HCEC 1CT (cell line): ENCODE measurements around the gene GAB3.

ENCODE experiments used
- DNase-seq: peaks from one replicate; pipeline ENCODE4 v3.0.0-alpha.2; 2017

GAB3 gene

DNA sequence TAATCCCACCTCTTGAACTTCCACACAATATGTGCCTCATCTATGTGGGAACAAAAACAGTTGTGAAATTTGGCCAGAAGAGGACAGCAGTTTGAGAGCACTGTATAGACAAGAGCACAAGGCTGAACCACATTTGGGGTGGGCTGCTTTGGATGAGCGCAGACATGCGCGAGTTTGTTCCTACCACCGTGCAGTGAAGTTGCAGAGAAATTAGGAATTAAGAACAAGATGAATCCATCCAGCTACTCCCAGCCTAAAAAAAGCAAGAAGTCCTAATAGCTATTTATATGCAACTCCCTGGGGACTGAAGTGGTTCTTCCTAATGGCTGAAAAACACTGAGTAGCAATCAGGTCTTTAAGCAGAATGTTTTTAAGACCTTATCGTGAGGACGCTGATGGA is 1.0 kb downstream of the GAB3 start:
- DNase-seq: peak; percentile 13

DNA sequence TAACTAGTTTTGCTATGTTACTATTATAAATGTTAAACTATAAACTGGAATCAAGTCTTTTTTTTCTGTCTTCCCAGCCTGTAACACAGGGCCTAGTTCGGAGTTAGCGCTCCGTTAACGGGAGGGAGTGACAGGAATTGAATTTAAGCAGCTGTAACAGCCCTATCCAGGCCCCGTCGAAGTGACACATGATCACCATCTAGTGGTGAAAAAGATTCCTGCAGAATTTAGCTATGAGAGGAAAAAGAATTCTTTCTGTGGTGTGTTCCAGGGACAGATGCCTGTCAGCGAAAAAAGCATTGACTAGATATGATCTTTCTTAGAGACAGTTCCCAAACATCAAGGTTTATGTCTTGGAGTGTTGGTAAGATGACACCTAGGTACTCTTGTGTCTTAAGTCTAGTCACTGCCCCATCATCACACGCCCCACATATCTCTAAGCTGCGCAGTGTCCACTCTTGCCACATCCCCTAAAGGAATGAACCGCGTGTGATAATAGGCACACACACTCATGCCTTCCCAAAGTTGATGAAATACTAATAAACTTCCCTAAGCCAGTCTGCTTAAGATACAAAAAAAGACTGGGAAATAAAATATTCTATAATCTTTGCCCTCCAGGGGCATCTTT is 2.1 kb downstream of the GAB3 start:
- DNase-seq: peak; percentile 36

DNA sequence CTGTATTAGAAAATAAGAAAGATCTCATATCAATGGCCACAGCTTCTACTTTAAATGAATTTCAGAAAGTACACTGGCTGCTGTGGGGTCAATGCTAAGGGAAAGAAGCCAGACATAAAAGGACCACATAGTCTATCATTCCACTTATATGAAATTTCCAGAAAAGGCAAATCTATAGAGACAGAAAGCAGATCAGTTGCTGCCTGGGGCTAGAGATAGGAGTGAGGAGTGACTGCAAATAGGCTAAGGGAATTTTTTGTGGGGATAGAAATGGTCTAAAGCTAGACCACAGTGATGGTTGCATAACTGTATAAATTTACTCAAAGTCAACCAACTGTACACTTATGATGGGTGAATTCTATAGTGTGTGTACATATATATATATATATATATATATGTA is 8.3 kb downstream of the GAB3 start:
- DNase-seq: no peak

DNA sequence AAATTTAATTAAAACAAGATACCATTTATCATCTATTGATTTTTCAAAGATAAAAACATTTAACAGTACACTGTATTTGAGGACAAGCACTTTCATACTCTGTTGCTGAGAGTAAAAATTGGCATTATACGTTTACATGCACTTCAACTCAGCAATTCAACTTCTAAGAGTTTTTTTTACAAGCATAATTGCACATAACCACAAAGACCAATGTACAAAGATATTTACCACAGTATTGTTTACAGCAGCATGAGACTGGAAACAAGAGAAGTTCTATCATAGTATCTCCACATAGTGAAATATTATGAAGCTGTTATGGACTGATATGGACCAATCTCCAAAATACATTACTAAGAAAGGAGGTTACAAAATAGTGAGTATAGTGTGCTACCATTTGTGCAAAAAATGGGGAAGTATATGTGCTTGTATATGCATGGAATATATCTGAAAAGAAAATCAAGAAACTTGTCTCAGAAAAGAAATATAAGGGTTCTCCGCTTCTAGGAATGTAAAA is 10.9 kb downstream of the GAB3 start:
- no peak for DNase-seq

DNA sequence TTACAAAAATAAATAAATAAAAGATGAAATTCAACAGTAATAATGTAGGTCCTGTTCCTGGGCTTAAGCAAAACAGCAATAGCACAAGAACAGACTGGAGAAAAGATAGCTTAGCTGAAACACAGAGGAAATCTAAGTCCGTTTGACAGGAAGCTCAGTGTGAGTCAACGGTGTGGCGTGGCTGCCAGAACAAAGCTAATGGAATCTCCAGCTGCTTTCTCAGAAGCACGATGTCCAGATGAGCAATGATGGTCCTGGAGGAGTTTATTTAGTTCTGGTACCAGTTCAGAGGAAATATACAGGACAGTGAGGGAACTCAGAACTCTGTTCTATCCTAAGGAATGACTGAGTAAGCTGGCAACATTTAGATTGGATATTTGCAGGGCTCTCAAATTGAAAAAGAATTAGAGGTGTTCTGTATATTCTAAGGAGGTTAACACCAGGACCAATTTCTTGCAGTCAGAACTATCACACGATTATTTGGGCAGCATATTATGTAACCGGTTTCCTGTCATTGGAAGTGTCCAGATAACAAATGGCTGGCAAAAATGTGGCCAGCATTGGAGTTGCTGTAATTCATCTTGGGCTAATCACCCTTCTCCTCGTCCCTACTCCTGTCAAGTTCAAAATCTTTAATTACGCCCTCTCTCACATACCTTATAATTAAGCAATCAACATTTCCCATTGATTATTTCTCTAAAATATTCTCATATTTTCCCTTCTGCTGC is 12.7 kb downstream of the GAB3 start:
- DNase-seq: peak; percentile 81

DNA sequence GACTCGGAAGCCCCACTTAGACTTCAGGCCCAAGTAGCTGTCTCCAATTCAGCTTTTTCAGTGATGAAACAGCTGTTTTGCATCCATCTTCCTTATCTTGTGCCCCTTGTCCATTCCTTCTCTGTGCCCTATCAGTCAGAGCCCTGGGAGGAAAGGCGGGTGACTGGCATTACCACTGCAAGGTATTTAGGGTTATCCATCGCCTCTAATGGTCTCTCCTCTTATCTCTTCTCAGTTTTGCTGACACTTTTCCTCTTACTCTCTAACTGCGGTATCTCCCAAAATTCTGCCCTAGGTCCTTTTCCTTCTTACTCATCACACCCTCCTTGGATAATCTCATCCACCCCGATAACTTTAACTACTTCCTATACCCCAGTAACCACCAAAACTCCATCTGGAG is 13.7 kb downstream of the GAB3 start:
- no peak for DNase-seq

DNA sequence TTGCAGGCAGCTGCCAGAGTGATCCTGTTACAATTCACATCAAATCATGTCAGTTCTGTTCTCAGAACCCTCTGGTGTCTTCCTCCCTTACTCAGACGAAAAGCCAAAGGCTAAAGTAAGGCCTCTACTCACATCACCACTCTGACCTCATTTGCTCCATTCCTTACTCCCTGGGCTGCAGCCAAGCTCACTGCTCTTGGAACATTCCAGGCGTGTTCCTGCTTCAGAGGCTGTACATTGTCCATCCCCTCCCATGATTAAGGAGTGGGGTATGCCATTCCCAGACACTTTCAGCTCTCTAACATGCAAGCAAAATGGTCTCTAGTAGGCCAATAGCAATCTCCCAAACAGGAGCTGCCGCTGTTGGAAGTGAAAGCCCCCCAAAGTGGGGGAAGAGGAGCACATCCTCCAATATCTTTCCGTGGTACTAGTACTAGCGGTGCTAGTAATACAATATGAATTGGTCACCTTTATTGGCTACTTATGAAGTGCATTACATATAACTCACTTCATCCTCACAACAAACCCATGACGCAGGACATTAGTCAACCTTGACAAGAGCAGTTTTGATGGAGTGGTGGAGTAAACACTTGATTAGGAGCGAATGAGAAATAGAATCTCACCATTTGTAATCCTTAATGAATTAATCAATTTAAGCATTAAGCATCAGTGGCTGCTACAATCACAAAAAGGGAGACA is 15.0 kb downstream of the GAB3 start:
- peak; percentile 85 for DNase-seq

DNA sequence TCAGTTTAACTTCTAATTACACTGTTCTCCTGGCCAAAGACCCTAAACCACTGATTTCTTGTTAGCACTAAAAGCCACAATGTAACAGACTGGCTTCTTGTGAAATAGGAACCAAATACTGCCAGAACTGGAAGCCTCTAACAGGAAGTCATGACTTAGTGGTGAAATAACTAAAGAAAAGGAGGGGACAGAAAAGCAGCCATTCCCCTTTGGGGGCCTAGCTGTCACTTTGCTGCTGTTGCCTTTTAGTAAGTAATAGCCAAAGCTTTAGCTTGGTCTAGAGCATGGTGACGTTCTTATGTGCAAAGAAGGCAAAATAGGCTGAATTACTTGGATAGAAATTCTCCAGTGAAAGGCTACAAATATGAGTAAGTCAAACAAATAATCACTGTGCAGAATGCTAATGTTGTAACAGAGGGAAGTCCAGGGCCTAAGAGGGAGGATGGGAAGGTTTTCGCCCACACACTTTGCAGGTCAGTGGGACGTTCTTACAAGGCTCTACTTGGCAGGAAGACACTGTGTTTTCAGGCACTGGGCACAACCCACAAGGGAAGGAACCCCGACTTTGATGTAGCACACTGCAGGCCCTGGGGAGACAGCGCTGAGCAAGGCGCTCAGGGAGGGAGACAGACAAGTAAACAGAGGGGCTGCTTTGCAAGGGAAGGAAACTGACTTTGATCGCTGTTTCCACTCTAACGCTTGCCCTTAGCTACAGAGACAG is 16.7 kb downstream of the GAB3 start:
- DNase-seq: peak; percentile 72

DNA sequence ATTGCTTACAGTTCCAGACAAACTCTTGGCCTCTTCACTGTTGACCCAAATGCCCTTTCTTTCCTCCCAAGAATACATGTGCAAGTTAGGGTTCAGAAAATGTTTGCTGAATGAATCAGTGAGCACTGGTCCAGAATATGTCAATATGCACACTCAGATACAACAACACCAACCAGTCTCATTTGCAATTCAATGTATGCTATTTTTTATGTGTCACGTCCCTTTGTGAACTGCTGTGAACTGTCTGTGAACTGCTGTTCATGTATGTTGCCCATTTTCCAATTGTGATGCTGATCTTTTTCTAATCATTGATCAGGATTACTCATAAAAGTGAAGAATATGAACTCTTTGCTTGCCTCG is 17.8 kb downstream of the GAB3 start:
- peak; percentile 73 for DNase-seq

DNA sequence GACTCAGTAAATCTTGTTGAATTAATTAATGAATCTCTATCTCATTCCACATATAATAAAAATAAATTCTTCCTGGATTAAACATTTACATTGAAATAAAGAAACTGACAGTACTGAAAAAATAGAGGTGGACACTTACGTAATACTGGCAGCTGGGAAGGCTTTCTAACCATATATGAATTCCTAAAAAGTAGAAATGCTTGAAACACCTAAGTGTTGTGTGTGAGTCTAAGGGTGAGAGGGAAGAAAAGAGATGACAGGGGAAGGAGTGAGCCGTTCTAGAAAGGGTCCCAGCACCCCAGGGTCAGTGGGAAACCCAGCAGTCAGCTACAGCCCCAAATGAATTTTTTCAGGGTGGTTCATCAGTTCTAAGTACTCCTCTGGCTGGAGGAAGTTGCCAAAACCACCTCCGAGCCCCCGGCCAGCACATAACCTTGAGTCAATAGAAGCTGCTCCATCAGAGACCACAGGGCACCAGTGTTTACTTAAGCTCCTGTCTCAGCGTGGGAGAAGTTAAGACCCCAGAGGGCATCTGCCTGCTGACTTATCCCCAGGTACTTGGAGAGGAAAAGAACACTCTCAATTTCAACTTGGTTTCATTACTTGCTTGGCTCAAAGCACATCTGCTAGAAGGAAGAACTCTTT is 18.3 kb downstream of the GAB3 start:
- DNase-seq: peak; percentile 54

DNA sequence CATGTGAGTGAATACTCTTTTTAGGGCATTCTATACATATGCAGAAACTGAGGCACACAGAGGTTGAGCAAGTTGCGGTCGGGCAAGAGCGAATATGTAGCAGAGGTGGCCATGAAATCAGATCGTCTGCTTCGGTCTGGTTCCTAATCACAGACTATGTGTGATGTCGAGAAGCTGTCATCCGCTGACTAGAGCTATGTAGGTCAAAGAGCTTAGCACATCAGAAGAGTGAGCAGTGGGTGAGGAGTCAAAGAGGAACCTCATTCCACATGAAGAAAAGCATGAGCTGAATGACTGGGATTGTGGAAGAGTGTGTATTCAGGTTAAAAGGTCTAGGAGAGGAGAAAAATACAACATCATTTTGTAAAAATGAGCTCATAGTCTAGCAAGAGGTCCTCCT is 19.0 kb downstream of the GAB3 start:
- DNase-seq: peak; percentile 56

DNA sequence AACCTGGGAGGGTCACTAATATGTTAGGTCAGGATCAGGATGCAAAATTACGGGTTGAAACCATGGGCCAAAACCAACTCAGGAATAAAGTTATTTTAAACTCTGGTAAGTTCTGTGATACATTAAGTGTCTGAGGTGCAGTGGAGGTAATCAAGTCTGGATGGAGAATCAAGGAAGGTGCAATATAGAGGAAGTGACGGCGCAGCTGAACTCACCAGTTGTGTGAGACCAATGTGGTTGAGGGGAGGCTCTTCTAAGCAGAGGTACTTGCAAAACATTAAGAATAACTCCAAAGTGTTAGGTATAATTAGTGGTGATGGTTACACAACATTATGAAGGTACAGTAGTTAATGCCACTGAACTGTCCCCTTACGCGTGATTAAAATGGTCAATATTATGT is 19.7 kb downstream of the GAB3 start:
- DNase-seq: no peak

DNA sequence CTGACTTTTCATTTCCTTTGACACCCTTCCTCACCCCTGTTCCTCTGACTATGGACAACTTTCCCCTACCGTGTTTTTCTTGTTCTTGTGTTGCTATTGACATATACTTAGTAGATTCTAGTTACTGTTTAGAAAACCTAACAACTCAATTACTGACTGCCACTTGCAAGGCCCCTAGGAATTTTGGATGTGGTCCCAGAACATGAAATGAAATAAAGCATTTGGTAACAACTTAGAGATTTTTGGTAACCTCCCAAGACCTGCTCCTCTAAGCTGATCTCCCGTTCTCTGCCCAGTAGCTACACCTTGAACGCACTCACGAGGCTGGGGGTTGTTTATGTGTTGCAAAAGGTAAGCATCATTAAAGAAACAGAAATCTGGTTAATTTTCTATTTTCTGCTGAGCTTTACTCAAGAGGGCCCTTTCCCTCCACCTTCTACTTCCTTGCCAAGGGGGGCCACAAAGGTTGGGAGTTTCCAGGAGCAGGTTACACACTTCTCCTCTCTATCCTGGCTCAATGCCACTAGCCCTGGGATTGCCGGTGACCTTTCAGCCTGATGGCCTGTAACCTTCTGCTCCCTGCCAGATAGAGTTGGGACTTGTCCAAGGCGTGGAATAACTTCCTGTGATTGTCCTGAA is 20.5 kb downstream of the GAB3 start:
- peak; percentile 65 for DNase-seq

DNA sequence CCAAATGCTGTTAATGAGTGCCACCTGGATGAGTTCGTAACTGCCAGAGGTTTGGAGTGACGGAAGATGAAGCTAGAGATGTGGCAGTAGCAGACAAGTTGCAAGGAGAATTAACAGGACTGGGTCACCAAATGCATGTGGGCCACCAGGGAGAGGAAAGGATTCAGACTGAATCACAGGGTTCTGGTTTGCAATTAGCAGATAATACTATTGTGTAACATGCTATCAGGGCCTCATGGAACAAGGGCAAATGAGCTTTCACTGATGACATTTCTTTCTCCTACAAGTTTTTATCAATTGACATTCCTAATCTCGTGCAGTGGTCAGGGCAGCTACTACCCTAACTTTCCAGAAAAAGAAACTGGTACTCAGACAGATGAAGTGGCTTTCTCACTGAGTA is 21.4 kb downstream of the GAB3 start:
- no peak for DNase-seq

DNA sequence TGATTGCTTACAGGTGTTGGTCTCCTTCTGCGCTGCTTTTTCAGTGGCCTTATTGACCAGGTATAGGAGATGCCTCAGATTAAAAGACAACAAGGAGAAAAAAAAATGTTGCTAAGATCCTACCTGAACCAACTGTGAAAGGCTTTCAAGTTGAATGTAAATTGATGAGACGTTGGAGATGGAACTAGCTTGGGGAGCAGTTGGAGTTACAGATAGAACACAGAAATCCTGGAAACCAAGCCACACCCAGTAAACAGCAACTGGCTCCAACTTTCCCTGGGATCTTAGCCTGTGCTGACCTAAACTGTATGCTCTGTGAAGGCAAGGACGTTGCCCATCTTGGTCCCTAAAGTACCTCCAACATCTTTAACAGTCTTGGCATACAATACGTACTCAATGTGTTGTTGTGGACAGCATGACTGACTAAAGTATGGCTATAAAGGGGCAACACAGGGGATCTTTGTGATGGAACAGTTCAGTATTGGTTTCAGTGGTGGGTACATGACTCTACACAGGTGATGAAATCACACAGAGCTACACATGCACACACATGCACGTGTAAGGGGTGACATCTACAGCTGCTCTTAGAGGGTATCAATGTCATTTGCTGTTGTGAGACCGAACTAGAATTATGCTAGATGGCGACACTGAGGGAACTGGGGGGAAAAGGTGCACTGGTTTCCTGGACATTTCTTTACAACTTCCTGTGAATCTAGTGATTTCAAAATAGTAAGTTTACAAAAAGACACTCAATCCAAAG is 22.3 kb downstream of the GAB3 start:
- no peak for DNase-seq

DNA sequence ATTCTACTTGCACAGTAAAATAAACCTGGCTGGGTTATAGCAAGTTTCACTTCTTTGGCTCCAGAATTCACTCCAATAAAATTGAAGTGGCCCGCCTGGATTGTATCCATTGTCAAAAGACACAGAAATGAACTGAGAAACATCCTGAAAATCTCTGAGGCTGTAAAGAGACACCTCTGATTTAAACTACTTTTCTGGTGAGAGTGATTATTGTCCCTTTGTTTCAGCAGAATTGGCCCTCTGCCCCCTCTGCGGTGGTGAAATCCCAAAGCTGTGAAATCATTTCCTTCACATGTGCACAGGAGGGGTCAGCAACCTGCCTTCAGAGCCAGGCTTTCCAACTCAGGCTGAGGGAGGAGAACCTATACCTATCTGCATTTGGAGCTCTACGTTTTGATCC is 23.0 kb downstream of the GAB3 start:
- DNase-seq: peak; percentile 46

DNA sequence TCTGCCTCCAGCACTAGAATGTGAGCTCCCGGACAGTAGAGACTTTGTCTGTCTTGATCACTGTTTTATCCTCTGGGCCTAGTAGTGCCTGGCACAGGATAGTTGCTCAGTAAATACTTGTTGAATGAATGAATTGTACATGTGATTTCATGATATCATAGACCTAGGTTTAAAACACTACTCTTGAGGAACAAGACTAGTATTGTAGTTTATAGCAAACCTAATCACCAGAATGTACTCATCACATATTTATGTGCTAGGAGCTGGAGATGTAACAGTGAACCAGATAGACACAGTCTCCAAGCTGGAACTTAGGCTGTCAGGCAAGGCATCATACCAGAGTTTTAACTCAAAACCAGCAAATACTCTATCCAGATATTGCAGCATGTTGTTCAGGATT is 23.5 kb downstream of the GAB3 start:
- no peak for DNase-seq

DNA sequence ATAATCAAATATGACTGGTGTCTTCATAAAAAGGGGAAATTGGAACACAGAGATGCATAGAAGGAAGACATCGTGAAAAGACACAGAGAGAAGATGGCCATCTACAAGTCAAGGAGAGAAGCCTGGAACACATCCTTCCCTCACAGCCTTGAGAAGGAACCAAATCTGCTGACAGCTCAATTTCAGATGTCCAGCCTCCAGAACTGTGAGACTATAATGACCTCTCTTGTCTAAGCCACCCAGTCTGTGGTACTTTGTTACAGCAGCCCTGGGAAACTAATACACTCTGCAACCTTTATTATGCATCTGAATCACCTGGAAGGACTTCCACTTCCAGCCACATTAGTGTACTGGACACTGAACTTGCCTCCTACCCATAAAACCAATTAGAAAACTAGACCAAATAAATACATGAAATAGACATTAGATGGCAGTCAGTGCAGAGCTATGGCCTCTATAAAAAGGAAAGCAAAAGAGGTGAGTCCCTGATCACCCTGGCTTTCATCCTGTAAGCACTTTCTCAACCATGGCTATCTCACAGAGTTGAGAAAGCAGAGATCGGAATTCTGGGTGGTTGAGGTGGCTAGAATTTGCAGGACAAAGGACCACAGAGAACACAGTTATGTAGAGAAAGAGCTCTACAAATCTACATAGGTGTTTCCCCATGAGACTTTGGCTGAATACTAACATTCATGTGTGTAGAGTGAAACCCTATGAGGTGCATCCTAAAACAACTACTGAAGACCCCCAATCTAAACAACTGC is 25.7 kb downstream of the GAB3 start:
- DNase-seq: no peak

DNA sequence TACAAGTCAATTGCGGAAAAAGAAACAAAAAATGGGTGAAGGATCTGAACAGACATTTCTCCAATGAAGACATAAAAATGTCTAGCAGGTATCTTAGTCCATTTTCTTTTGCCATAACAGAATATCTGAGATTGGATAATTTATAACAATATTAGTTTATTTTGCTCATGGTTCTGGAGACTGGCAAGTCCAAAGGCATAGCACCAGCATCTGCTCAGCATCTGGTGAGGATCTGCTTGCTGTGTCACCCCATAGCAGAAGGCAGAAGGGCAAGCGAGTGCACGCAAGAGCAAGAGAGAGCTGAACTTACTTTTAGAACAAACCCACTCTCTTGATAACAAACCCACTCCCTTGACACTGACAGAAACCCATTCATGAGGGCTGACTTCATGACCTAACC is 29.7 kb downstream of the GAB3 start:
- no peak for DNase-seq

DNA sequence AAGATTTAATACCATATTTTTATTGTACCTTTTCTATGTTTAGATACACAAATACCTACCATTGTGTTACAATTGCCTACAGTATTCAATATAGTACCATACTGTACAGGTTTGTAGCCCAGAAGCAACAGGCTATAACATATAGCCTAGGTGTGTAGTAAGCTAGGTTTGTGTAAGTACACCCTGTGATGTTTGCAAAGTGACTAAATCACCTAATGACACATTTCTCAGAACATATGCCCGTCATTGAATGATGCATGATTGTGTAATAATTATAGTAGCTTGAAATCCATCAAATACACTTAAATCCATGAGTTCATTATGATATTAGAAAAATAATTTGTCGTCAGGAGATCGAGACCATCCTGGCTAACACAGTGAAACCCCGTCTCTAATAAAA is 30.8 kb downstream of the GAB3 start:
- DNase-seq: no peak

DNA sequence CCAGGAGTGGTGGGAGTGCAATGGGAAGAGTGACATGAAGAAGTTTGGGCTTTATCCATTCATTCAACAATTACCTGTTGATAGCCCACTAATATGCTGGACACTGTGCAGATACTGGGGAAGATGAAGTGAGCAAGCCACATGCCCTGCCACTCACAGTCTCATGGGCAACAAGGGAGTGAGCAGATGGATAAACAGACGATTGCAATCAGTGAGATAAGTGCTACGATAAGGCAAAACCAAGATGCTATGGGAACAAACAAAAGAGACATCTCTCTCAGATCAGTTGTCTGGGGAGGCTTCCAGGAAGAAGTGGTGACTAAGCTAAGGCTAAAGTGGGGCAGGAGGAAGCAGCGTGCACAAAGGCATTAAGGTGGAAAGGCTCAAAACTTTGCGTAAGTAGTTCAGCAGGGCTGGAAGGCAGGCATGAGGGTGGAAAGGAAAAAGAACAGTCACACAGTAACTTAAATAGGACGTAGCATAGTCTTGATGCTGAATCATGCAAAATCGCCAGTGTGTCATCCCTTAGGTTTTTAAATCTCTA is 31.7 kb downstream of the GAB3 start:
- DNase-seq: peak; percentile 80
